Activated CD4-positive, alpha-beta T cell treated with anti-CD3 and anti-CD28 coated beads, Interleukin-2, amount 50 U/mL, for 16 hours (primary cell): Measurements from ENCODE around the gene MAN1A1.
"Not testable (repeated sequence)": the region's sequence is repeated elsewhere in the genome, so short reads cannot be mapped to it uniquely, and the experiment has no call there.

Experiments
- DNase-seq: peaks from one replicate; pipeline ENCODE4 v3.0.0-alpha.2; 2020

The MAN1A1 gene

DNA sequence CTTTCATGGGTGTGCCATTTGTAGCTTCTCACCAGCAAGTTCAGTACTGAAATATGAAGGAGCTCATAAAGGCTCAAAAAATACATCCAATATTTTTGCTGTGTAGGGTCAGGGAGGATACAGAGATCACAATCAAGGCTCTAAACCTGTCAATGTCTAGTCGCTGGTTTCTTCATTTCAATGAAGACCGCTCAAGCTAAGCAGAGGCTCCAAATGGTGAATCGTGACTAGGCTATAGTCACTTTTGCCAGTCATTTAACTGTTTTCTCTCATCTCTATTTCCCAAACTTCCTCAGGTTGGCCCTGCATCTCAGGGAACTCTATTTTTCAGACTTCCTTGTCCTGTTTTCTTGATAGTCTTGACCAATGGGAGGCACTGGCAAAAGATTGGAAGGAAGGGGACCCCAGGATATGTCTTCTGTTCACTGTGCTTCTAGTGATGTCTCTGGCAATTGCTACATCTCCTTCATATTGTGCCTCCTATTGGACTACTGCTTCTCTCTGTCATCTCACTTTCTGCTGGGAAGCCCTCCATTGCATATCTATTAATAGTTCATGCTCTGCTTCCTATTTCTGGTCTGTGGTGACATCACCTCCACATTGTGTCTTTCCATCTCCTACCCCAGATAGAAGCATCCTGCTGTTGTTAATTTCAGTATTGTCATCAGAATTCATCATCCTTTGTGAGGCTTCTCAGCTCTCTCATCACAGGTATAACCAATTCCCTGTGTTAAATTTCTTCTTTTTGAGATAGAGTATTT lies 183.4 kb downstream of the MAN1A1 start:
- no peak for DNase-seq

- no peak for DNase-seq
Measured at GRCh38 chr6:119163006-119163405, 186.6 kb downstream of the MAN1A1 start.

DNA sequence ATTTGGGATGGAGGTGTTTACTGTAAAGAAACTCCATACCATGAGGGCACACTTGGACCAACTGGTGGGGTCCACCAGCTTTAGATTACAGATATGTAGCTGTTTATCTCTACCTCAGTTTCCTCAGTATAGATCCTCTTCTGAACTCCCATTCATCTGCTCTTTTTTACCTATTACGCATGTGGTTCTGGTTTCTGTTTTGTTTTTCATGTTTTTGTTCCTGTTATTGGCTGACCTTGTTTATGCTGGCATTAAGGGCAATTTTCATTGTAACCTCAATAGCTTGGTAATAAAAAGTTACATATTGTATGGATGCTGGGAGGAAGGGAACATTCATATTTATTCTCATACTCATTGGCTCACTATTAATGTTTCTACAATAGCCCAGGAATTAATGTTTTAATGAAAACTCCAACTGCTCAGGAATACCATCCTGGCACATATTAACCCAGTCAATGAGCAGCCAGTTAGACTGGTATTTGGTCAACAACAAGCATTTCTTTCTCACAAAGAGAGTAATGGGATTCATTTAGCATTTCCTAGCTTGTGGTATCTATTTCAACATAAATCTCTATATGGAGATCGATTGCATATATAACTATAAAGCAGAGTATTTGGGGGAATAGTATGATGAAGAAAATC lies 187.3 kb downstream of the MAN1A1 start:
- DNase-seq = no peak

GRCh38 chr6:119161438-119161837 lies 188.1 kb downstream of the MAN1A1 start:
- no peak for DNase-seq

DNA sequence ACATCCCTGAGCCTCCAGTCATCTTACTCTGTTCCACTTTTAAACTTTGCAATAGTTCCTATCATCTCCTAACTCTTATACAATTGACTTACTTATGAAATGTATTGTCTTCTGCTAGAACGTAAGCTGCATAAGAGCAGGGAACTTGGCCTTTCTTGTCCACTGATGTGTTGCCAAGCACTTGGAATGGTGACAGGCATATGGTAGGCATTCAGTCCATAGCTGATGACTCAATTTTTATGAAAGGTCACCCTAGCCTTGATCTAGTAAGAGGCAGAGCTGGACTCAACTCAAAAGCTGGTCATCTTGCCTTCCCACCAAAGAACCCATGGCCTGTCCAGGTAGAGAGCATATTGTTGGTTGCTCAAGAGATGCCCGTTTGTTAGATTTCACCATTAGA lies 188.7 kb downstream of the MAN1A1 start:
- DNase-seq = no peak

- DNase-seq = no peak
Measured at GRCh38 chr6:119158057-119158848, 191.3 kb downstream of the MAN1A1 start.

DNA sequence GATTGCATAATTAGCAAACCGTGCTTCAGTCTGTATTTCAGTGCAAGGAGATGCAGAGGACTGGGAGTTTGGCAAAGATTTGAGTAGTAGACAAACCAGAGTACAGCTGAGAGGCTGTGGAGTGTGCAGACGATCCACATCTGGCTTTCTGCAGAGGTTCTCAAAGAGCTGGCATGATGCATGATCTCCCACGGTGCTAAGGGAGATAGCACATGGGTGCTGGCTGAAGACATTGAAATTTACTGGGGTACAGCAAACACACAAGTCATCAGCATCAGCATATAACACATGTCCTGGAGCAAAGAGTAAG lies 192.1 kb downstream of the MAN1A1 start:
- no peak for DNase-seq

DNA sequence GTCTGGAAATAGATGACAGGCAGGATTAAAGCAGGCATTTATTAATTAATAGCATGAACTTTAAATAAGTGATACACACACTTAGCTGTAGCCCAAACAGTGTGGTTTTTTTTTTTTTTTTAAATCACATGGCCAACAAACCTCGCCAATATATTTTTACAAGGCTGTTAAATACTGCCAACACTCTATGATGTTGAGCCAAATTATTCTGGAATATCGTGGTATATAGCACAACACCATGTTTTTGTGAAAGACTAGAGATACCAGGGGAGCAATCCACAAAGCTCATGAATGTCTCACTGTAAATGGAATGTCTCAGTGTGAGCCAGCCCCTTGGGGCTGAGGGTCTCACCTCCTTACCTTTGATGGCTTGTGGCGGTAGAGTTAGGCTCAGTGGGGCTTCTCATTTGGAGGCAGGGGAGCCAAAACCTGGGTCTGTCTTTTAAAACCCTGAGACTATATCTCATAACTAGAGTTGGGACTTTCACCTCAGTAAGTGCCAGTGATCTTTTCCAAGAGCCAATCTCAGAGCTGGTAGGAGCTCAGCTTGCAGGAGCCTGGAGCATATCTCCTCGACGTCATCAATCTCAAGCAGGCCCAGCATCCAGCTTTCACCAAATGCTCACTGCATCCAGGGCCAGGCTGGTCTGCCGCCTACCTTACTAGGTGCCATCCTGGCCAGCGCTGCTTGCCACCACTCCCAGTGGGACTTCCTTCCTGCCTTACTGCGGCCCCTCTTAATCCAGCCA lies 192.6 kb downstream of the MAN1A1 start:
- DNase-seq = no peak

GRCh38 chr6:119156082-119156481 lies 193.5 kb downstream of the MAN1A1 start:
- not testable (repeated sequence) for DNase-seq

DNA sequence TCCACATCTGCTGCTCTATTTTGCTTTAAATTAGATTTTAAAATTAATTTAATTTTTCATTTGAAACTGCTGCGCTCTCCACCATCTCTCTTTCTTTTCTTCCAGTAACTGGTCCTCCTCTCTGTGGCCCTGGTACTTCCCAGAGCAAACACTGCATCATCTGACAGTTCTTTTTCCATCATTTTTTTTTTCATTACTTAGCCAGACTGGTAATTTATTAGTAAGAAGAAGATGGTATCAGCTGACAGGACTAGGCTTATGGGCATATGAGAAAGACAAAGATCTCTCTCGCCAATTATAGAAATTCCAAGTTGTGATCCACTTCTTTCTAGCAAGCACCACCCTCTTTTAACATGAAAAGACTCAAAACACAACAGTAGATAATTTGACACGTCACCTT lies 197.4 kb downstream of the MAN1A1 start:
- no peak for DNase-seq

- DNase-seq = no peak
Measured at GRCh38 chr6:119148825-119149525, 200.6 kb downstream of the MAN1A1 start.

GRCh38 chr6:119148098-119148824 lies 201.3 kb downstream of the MAN1A1 start:
- DNase-seq = peak; percentile 36

DNA sequence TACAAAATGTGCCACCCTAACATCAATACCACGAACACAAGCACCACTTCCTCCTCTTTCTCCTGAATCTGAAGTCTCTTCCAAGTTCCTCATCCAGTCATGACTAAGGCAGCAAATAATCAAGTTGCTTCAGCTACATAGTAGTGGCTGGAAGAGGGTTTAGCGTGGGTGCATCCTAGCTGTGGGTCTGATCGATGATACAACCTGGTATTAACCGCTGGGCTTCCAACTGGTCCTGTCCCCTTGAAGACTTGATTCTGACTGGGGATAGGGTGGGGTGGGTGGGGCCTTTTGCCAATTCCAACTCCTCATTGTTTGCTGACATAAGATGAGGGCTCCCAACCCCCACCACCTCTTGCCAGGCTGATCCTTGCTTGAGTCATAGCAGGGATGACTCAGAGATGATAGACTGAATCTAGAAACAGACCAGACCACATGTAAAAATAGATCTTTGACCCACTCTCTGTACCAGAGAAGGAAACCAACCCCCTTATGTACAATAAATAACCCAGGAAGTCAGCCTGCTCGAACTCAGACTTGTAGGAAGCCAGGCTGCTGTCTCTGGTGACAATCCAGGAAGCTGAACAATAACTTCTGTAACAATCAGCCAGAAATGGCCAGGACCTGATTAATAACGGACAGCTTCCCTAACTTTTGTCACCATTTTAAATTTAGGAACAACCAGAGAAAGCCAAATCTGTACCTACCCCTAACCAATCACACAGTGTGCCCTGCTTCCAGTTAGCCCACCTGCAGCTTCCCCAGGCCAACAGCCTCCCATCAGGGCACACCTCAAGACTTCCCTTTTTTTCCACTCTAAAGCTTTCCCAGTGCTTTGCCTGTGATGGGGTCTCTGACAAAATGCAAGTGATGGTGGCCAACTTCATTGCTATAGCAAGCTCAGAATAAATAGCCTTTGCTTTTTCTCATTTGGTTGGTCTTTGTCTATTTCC lies 202.2 kb downstream of the MAN1A1 start:
- DNase-seq = peak; percentile 91

DNA sequence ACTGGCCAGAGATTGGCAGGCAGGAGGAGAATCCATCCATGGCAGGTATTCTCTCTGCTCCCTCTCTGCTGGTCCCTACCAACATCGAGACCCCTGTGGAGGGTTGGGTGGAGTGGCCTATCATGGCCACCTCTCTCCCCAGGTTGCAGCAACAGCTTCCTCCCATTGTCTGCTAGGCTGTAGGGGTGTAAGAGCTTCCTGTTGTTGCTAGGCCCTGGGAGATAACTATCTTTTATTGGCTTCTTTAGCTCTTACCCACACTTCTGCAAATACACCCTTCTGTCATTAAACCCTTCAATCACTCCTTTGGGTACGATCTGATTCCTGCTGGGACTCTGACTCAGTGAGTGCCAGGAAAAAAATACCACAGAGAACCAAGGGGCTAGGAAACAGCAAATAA lies 204.4 kb downstream of the MAN1A1 start:
- peak; percentile 27 for DNase-seq

GRCh38 chr6:119142637-119143036 lies 206.9 kb downstream of the MAN1A1 start:
- no peak for DNase-seq

DNA sequence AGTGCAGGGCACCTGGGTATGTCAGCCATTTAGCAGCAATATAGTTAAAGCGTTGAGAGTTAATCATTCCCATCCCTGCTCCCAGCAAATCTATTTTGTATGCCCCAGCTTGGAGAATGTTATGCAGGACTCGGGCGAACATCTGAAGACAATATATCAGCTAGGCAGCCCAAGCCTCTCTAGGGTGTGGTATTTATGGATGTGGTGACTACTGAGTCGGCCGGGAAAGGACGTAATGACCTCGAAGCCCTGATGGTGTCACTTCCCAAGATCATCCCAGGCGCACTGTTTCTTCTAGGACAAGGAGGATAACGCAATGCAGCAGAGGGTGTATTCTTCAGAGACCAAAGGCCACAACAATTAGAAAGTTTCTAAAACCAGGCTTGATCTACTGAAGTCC lies 207.5 kb downstream of the MAN1A1 start:
- DNase-seq = no peak

GRCh38 chr6:119140196-119141140 lies 209.1 kb downstream of the MAN1A1 start:
- DNase-seq = no peak

DNA sequence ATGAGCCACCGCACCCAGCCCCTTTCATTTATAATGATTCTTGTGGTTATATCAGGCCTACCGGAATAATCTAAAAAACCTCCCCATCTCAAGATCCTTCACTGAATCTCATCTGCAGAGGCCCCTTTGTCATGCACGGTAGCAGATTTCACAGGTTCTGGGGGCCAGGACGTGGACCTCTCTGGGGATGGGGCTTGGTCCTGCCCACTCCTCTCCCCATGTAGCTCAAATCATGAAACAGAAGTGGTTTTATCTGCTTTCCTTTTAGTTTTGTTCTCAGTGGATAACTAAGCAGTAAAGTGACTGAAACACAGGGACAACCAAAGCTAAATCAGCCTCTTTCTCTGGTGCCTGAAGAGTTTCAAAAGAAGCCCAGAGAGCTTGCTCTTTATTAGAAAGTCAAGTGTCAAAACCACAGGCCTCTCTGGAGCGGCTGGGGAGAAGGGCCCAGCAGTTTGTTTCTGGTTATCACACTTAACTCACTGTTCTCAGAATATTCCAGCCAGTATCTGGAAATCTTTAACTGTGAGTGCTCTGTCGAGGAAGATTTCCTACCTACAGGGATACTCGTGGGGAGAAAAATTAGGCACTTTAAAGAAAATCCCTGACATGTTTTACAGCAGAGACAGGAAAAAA lies 210.5 kb downstream of the MAN1A1 start:
- DNase-seq = peak; percentile 69
